GM12892 (cell line): ENCODE data around the gene SFRP5.

Experiments
- DNase-seq: peaks from one replicate; pipeline ENCODE4 v3.0.0; 2011; ENCODE audit not compliant: insufficient read length
- FAIRE-seq: peaks from 2 replicates; lab custom pipeline; 2011; peaks lifted over from hg19 to GRCh38; lab: Jason Lieb, UNC
- POLR2A ChIP-seq: IDR thresholded peaks from 2 replicates; pipeline ENCODE4 v1.6.1; 2011; ENCODE audit warnings: low read depth, low read length, control low read depth
- POLR2AphosphoS5 ChIP-seq: IDR thresholded peaks from 2 replicates; pipeline ENCODE4 v1.6.1; 2011; ENCODE audit warnings: low read depth, low read length, control low read depth
- TAF1 ChIP-seq: IDR thresholded peaks from 2 replicates; pipeline ENCODE4 v1.6.1; 2011; ENCODE audit warnings: low read depth, mild to moderate bottlenecking, control low read depth, low read length, borderline replicate concordance

The SFRP5 gene

DNA sequence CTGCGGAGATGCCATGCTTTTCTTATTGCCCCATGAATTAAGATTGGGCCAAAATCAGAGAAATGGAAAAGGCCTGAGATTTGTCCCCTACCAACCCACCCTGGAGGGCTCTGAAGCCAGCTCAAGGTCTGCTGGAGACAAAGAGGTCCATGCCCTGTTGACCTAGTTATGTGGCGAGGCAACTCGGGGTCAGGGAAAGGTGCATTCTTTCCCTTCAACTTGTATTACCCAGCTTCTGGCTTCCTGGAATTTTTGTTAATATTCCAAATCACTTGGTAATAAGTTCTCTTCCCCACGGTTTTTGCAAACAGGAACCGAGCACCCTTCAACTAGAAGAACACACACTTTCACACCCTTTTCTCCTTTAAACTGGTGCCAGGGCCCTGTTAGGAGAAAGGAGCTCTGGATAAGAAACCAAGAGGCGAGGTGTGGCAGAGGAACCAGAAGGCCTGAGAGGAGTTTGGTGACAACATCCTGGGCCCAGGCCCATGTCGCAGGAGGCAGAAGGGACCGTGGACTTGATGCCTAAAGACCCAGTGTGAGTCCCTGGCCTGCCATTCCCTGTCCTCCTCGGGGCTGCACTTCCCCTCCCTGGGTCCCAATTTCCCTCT is 12.5 kb upstream of the SFRP5 start:
- TF ChIP-seq POLR2A (no peak), POLR2AphosphoS5 (no peak), TAF1 (no peak)
- FAIRE-seq (no peak), DNase-seq (no peak)

DNA sequence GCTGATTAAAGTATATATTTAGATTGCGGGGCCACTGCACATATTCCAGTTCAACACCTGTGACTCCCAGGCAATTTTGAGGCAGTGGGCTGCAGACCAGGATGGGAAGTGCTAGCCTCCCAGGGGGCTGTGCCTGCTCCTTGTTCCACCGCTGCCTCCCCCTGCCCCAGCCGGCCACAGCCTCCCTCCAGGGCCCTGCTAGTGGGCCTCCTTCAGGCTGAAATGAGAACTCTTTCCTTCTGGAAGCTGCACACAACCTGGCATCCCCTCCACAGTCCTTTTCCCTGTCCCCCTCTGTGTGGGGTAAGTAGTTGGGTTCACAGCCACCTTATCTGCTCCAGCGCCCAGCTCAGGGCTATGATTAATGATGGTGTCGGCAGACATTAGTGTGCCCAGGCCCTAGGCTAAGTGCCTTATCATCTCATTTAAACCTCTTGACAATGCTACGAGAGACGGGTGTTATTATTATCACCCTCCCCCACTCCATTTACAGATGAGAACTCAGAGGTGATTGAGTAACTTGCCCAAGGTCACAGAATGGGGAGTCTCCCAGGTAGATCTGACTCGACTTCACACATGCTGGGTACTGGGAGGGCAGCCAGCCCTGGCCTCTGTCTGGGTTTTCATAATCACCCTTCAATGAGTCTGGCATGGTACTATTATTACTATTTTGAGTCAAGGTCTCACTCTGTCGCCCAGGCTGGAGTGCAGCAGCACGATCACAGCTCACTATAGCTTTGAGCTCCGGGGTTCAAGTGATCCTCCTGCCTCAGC is 10.8 kb upstream of the SFRP5 start:
- FAIRE-seq (no peak), DNase-seq (no peak)
- TF ChIP-seq POLR2AphosphoS5 (no peak), TAF1 (no peak)

DNA sequence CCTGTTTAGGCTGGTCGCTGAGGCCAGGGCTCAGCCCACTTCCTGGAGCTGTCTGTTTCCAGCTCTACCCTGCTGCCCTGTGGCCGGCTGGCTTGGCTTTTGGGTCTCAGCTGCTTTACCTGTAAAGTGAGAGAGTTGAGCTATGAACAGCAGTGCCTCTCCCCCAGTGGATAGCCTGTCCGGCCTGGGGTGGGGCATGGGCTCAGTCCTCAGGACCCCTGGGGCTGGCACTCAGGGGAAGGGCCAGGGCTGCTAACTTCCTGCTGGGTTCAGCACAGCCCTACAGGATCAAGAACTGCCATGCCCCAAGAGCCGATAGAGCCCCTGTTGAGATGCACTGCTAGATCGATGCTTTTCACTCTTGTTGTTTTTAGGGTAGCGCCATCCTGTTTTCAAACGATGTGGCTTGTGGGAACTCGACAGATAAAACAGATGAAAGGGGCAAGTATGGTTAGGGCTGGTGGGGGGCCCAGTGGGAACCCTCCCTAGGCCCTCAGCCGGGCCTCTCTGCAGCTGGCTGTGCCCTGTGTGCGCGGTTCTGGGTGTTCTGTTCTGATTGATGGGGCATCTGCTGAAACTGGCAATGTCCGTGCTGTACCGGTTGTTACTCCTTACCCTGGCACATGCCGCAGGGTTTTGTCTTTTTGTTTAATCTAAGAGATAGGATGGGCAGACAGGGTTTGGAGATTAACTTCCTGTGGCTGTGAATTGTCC is 10.0 kb upstream of the SFRP5 start:
- TF ChIP-seq TAF1 (no peak), POLR2A (no peak), POLR2AphosphoS5 (no peak)
- DNase-seq (no peak), FAIRE-seq (no peak)

DNA sequence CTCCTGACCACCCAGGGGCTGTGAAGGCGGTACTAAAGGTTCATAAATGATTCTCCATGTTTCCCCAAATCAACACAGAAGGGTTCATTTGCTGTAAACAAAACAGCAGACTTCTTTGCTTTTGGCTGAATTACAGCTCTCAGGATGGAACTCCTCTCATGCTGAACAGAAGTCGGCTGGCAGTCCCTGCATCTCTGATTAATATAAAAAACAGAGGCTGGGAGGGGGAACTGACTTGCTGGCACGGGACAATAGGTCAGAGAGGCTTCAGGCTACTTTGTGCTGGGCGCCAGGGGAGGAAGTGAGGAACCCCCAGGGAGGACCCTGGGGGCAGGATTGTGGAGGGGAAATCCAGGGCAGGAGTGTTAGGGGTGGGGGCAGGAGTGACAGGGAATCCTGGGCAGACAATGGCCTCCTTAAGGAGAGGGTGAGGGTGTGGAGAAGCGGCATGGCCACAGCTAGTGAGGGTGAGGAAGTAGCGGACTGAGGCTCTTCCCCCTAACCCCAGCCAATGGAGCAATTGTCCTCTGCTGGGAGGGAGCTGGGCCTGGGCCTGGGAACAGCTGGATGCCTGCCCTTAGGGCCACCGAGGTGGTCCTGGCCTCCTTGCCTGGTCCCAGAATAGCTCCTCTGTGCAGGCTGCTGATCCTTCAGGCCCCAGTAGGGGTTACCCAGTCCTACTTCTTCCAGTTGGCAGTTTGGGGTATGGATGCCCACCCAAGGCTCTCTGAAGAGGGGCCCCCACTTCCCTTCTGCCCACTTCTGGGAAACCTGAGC is 9.2 kb upstream of the SFRP5 start:
- TF ChIP-seq POLR2AphosphoS5 = no peak
- TF ChIP-seq TAF1 = no peak
- no peak for TF ChIP-seq POLR2A
- DNase-seq (no peak), FAIRE-seq (no peak)

DNA sequence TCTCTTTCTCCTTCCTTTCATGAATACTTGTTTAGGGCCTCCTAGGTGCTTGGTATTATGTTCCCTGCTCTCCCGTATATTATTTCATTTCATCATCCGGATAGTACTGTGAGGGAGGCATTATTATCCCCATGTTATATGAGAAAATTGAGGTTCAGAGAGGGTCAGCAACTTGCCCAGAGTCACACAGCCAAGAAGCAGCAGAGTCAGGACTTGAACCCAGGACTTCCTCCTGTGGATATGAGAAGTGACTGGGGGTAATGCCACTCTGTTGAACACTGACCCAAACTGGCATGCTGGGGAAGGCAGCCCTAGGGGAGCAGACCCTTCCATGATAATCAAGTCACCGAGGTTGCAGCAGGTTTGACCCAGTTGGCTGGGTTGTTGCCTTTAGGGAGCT is 8.2 kb upstream of the SFRP5 start:
- no peak for DNase-seq
- TF ChIP-seq TAF1 = no peak
- no peak for TF ChIP-seq POLR2AphosphoS5
- no peak for TF ChIP-seq POLR2A
- no peak for FAIRE-seq

DNA sequence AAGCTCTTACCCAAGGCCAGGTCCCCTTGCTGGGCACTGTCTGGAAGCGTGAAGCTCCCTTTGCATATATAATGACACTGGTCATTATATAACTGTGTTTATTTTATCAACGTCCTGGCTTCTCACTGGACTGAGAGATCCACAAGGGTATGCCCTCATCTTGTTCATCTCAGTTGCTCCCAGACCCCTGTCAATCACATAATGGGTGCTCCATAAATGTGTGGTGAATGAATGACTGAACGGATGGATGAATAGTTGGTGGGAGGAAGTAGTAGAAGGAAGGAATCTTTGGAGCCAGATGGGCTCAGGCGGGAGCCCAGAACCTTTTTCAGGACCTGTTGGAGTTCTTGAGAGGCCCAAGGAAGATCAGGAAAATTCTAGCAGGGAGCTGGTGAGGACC is 7.7 kb upstream of the SFRP5 start:
- no peak for DNase-seq
- no peak for TF ChIP-seq TAF1
- TF ChIP-seq POLR2AphosphoS5 = no peak
- no peak for TF ChIP-seq POLR2A
- FAIRE-seq = no peak

DNA sequence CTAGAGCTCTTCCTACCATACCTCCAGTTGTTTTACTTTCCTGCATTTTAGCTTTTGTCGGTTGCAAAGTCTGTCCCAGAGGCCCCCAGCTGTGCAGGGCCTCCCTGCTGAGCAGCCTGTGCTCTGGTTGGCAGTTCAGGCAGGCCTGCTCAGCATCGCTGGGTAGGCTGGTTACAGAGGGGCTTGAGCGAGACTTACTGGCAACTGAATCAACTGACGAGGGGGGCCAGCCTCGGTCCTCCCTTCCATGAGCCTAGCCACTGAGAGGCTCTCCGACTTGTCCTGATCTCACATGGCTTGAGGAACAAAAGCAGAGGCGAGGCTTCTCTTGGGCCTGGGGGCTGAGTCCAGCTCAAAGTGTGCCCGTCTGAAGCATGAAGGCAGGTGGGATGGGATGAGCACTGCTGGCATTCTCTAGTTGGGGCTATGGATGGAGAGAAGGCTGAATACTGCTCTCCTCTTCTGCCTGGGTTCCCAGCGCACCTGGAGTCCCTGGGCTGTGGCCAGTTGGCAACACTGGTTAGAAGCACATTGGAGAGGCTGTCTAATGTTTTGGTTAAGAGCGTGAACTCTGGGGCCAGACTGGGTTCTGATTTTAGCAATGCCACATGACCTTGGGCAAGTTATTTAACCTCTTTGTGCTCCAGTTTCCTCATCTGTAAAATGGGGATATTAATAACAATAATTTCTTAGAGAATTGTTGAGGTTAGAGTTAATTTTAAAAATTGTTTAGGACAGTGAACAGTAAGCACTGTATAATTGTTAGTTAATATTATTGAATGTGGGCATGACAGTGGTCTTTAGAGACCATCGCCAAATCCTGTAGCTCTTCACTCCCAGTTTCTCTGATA is 6.9 kb upstream of the SFRP5 start:
- no peak for FAIRE-seq
- TF ChIP-seq TAF1 (no peak), POLR2A (no peak), POLR2AphosphoS5 (no peak)
- no peak for DNase-seq

DNA sequence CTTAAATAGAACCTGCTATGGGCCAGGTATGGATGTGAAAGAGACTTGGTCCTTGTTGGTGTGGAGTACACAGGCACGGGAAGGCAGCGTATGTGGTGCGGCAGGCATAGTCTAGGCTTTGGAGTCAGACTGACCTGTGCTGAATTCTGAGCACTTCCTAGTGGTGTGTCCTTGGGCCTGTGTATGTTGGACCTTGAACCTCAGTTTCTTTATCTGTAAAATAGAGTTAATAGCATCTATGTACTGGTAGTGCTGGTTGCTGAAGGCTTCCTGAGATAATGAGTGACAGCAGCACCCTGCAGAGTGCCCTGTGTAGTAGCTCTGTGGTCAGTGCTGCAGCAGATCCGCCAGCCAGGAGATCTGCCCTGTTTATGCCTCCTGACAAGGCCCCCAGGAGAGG is 5.3 kb upstream of the SFRP5 start:
- FAIRE-seq (no peak), DNase-seq (no peak)
- TF ChIP-seq POLR2A = no peak
- no peak for TF ChIP-seq POLR2AphosphoS5
- TF ChIP-seq TAF1 = no peak

DNA sequence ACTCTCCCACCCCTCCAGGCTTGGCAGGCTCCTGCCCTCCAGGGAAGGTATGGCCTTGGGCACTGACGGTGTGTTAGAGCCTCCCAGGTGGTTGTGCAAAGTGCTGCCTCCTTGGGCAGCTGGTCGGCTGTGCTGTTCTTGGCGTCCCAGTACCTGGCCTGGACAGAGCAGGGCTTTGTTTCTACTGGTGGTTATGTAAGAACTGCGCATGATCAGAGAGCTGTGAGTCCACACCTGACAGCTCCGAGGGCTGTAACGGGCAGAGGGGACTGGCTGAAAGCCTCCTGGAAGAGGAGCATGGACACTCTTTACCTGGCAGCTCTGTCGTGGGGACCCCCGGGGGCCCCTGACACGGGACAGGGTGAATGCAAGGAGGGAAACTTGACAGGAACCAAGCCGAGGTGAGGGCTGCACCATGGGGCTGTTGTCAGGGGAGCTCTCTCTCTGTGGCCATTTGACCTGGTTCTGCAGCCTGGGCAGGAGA is 3.1 kb upstream of the SFRP5 start:
- no peak for DNase-seq
- TF ChIP-seq POLR2A (no peak), TAF1 (no peak), POLR2AphosphoS5 (no peak)
- FAIRE-seq = no peak

DNA sequence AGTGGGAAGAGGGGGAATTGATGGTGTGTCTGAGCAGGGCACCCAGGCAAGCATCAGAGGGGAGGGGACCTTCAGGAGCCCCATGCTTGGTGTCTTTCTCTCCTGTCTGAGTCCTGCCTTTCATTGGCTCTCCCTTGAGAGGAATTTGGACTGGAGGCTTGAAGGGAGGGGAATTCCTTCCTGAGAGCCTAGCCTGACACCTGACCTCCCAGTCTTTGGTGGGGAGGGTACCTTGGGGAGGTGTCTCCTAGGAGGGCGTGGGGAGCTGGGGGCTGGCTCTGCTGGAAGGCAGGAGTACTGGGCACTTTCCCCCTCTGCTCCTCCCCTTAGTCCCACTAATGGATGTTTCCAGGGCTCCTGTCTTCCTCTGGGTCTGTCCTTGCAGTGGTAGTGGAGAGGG is 1.3 kb upstream of the SFRP5 start:
- TF ChIP-seq TAF1 (no peak), POLR2A (no peak), POLR2AphosphoS5 (no peak)
- no peak for FAIRE-seq
- no peak for DNase-seq
